ENCODE measurements around the gene ABCA2.

Gene ABCA2

DNA sequence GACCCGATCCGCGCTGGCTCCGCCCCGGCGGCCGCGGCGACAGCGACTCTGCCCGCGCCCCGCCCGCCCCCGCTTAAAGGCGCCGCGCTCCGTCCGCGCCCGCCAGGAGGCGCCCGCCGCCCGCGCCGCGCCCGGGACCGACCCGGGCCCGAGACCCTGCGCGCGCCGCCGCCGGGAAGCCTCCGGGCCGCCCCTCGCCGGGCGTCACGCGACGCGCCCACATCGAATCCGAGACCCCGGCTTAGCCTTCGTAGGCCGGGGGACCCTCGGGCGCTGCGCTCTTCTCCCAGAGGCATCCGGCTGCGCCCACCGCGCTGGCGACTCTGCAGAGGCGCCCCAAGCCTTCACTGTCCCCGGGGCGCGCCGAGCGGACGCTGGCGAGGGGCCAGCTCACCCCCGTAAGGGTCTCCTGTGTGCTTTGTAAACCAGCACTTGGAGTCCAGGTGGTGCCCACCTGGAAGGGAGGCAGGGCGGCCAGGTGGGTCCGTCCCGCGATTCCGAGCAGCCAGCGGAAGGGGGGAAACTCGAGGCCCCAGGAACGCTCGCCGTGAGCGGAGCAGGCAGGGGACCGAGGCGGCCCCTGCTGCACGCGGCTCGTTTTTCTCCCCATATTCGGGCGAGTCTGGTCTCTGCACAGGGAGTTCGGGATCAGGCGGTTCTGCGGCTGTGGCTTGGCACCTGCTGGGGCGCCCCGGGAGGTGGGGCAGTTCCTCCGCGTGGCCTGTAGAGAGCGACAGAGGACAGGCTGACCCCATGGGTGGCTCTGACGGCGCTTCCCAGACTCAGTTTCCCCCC lies 423 bp upstream of the ABCA2 start:
- peak; percentile 45 for DNase-seq

- no peak for DNase-seq
Measured at GRCh38 chr9:137026828-137027227, 1.2 kb downstream of the ABCA2 start.

DNA sequence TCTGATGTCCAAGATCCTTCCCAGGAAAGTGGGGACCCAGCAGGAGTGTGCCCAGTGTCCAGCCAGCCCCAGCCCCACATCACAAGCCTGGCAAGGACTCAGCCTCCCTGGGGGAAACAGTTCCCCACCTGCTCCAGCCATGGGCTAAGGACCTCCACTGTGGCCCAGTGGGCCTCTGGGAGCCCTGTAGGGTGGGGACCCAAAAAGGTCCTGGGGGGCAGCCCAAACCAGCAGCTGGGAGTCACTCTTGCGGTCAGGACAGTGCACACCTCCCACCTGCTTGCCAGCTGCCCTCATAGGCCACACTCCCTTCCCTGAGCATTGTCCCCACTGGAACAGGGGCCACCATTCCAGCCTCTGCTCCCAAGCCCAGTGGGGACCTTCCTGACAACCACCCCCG lies 1.7 kb downstream of the ABCA2 start:
- DNase-seq: no peak

- no peak for DNase-seq
Measured at GRCh38 chr9:137025517-137025966, 2.5 kb downstream of the ABCA2 start.

DNA sequence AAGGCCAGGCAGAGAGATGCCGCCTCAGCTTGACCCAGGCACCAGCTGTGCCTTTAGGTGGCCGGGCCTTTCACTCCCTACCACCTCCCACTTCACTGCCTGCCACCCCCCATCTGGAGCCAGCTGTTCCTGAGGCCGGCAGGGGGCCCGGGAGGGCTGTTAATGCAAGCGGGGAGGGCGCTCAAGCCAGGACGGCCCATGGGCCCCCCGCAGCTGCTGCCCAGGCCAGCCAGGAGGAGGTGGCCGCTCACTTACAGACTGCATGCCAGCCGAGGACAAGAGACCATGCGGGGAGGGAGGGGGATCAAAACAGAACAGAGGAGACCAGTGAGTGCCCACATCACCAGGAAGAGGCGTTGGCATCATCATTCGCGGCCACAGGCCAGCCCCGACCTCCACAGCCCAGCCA lies 4.5 kb downstream of the ABCA2 start:
- no peak for DNase-seq

GRCh38 chr9:137023157-137023556 lies 4.9 kb downstream of the ABCA2 start:
- no peak for DNase-seq

DNA sequence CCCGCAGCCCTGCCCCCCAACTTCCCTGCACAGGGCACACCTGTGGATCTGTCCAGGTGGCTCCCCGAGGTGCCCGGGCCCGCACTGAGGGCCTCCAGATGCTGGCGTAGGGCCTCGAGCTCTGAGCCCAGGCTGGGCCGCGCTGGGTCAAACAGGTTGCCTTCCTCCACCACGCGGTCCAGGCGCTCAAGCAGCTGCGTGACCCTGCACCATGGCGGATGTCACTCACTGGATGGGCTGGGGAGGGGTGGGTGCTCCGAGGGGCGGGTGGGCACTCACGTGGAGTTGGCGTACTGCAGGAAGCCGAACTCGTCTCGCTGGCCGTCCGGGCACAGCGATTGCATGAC lies 5.4 kb downstream of the ABCA2 start:
- no peak for DNase-seq

DNA sequence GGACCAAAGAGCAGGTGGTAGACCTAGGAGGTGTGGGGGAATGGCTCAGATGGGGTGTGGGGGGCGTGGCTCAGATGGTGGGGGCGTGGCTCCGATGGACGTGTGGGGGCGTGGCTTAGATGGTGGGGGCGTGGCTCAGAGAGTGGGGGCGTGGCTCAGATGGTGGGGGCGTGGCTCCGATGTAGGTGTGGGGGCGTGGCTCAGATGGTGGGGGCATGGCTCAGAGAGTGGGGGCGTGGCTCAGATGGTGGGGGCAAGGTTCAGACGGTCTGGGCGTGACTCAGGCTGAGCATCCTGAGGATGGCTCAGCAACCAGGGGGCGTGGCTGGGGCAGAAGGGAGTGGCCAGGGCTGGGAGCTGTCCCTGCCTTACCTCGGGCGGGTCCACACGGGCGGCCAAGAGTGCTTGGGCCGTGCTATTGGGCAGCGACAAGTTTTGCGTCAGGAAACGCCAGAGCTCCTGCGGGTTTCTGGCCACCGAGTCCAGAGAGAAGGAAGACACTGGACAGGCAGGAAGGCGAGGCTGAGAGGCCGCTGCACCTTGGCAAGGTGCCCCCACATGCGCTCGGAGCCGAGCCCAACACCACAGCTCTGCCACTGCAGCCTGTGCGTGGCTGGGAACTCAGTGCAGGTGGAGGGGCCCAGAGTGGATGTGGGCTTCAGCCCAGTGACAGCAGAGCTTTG lies 5.9 kb downstream of the ABCA2 start:
- peak; percentile 60 for DNase-seq

DNA sequence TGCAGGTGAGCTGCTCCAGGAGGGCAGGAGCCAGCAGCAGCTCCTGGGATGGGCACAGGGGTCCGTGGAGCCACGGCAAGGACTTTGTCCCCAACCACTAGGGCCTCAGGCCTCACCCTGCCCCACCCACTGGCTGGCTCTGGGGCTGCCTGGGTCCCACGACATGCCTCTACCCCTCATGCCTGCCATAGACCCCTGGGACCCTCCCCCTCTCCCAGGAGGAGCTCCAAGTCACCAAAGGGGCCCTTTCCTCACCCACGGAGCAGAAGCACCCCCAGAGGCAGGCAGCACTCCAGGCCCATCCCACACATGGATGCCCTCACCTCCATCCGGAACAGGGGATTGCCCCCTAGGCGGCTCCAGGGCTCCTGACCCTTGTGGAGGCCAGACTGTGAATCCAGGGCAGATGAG lies 6.5 kb downstream of the ABCA2 start:
- no peak for DNase-seq

DNA sequence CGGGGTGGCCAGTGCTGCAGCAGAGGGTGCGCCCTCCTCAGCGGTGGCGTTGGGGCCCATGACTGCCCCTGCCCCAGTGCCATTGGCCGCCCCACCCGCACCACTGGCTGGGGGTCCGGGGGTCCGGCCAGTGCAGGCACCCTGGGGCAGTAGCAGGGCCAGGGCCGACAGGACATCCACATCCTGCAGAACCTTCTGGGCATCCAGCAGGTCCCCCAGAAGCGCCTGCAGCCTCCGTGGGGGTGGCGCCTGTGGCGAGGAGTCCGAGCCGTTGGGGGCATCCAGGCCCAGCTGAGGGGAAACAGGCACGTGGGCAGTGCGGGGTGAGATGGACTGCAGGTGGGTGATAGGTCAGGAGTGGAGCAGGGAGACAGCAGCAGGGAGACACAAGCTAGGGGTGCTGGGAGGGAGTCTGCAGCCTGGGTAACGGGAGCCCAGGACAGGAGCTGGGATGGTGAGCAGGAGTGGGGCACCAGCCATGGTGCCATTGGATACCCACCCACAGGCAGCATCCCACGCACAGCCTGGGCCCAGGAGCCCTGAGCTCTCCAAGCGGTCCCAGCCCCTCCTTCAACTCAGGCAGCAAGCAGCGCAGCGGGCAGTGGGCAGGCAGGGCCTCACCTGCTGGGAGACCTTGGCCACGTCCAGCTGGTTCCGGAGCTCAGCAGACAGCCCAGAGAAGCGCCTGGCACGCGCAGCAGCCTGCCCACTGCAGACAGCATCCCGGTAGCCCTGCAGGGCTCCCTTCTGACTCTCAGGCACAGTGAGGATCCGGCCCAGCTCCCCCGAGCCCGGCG lies 7.1 kb downstream of the ABCA2 start:
- DNase-seq: no peak

GRCh38 chr9:137019891-137020683 lies 8.0 kb downstream of the ABCA2 start:
- DNase-seq: no peak

GRCh38 chr9:137018761-137019559 lies 9.1 kb downstream of the ABCA2 start:
- DNase-seq: no peak

DNA sequence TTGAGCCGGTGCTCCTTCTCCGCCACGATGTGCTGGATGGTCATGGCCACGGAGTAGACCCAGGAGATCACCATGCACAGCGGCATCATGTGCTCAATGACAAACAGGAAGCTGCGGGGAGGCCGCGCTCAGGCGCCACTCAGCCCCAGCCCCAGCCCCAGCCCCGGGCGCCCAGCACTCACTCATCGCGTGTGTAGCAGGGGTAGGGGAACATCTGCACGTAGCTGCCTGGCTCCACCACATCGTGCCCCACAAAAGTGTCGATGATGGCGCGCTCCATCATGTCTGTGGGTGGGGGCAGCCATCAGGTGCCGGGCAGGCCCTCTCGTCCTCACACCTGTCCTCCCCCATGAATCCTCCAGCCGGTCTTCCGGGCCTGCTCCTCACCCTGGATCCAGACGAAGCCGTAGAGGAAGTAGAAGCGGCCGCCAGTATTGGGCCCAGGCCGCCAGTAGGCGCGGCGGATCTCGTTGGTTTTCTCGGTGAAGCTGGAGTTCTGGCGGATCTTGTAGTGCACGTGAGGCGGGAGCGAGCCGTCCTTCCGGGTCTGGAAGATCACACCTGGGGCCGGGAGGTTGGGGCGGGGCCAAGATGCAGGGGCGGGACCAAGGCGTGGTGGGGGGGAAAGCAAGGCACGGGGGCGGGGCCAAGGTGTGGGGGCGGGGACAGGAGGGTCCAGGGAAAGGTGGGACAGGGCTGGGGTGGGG lies 10.1 kb downstream of the ABCA2 start:
- DNase-seq: no peak

- DNase-seq: no peak
Measured at GRCh38 chr9:137017071-137017470, 11.0 kb downstream of the ABCA2 start.

- no peak for DNase-seq
Measured at GRCh38 chr9:137016436-137016835, 11.6 kb downstream of the ABCA2 start.

DNA sequence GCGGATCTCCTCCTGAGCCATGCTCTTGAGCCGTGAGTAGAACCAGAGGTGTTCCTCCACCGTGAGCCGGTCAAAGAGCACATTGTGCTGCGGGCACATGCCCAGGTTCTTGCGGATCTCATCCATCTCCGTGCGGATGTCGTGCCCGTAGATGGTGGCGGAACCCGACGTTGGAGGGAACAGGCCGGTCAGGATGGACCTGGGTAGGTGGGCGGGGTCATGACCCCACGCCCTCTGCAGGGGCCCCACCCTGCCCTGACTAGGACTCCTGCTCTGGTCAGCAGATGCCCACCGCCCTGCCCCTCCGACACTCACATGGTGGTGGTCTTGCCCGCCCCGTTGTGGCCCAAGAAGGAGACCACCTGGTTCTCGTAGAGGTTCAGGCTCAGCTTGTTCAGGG lies 12.1 kb downstream of the ABCA2 start:
- no peak for DNase-seq

GRCh38 chr9:137015540-137015930 lies 12.5 kb downstream of the ABCA2 start:
- DNase-seq: no peak

- no peak for DNase-seq
Measured at GRCh38 chr9:137014776-137015539, 13.1 kb downstream of the ABCA2 start.

GRCh38 chr9:137014166-137014565 lies 13.9 kb downstream of the ABCA2 start:
- DNase-seq: no peak

- DNase-seq: no peak
Measured at GRCh38 chr9:137013571-137013940, 14.5 kb downstream of the ABCA2 start.

All from activated T-cell treated with anti-CD3 and anti-CD28 coated beads for 4 hours (primary cell).